HepG2 (cell line): Measurements from ENCODE around the gene SCFD1. TPM values are rescaled to one million over a fixed set of nuclear protein-coding genes. Genes with fewer than 3 reads are reported as not detected.

ENCODE experiments used
- CCDC6 ChIP-seq: sonication (generic); formaldehyde crosslinking; IDR thresholded peaks from 2 replicates; pipeline ENCODE4 v1.8.1; 2022; ENCODE audit warnings: mild to moderate bottlenecking, missing genetic modification reagents, moderate library complexity
- FOSL1 ChIP-seq: sonication (generic); formaldehyde crosslinking; IDR thresholded peaks from 2 replicates; pipeline ENCODE4 v1.9.0; 2021; ENCODE audit warnings: missing genetic modification reagents, borderline replicate concordance
- FOXC1 ChIP-seq: sonication (generic); formaldehyde crosslinking; IDR thresholded peaks from 2 replicates; pipeline ENCODE4 v1.8.0; 2022; ENCODE audit warnings: mild to moderate bottlenecking, missing genetic modification reagents, borderline replicate concordance
- MIXL1 ChIP-seq: IDR thresholded peaks from 2 replicates; pipeline ENCODE4 v1.6.1; 2016
- NFRKB ChIP-seq: fragments of 450-650 bp; IDR thresholded peaks from 2 replicates; pipeline ENCODE4 v1.6.1; 2017
- NFYB ChIP-seq: sonication (generic); formaldehyde crosslinking; IDR thresholded peaks from 2 replicates; pipeline ENCODE4 v1.4.0; 2020; ENCODE audit warnings: missing genetic modification reagents
- PAX8 ChIP-seq: sonication (generic); formaldehyde crosslinking; IDR thresholded peaks from 2 replicates; pipeline ENCODE4 v1.8.0; 2022; ENCODE audit warnings: mild to moderate bottlenecking, missing genetic modification reagents, borderline replicate concordance
- SAP130 ChIP-seq: IDR thresholded peaks from 2 replicates; pipeline ENCODE4 v1.6.1; 2016; ENCODE audit warnings: low read depth
- SMARCC2 ChIP-seq: fragments of 450-650 bp; IDR thresholded peaks from 2 replicates; pipeline ENCODE4 v1.6.1; 2017; ENCODE audit warnings: antibody characterized with exemption, mild to moderate bottlenecking
- SMYD3 ChIP-seq: sonication (generic); formaldehyde crosslinking; IDR thresholded peaks from 2 replicates; pipeline ENCODE4 v1.8.1; 2023; ENCODE audit warnings: mild to moderate bottlenecking, missing genetic modification reagents
- ZNF232 ChIP-seq: sonication (generic); formaldehyde crosslinking; IDR thresholded peaks from 2 replicates; pipeline ENCODE4 v1.4.0; 2020; ENCODE audit warnings: missing genetic modification reagents, borderline replicate concordance
- ZNF264 ChIP-seq: sonication (generic); formaldehyde crosslinking; IDR thresholded peaks from 2 replicates; pipeline ENCODE4 v1.4.0; 2020; ENCODE audit warnings: missing genetic modification reagents
- ZNF431 ChIP-seq: sonication (generic); formaldehyde crosslinking; IDR thresholded peaks from 2 replicates; pipeline ENCODE4 v1.9.0; 2022; ENCODE audit warnings: missing genetic modification reagents, low read depth, mild to moderate bottlenecking, borderline replicate concordance
- ZNF747 ChIP-seq: sonication (generic); formaldehyde crosslinking; IDR thresholded peaks from 2 replicates; pipeline ENCODE4 v1.8.1; 2023; ENCODE audit warnings: missing genetic modification reagents, mild to moderate bottlenecking, borderline replicate concordance
- ZSCAN20 ChIP-seq: sonication (generic); formaldehyde crosslinking; IDR thresholded peaks from 2 replicates; pipeline ENCODE4 v1.4.0; 2020; ENCODE audit warnings: missing genetic modification reagents, mild to moderate bottlenecking, borderline replicate concordance
- polyA plus RNA-seq, 8 experiments: library from polyadenylated mRNA; depleted of rRNA in 3 of 8; stranded (reverse) in 7 of 8; unstranded in 1 of 8; fragments of >200 nt; fragmentation: Illumina TruSeq in 4 of 8; extraction: Trizol in 4 of 8; gene quantifications; 2 replicates each; pipeline versions ENCODE4 v1.2.1 to v1.2.3, GENCODE V29; 2011 to 2016; ENCODE audit warnings: low read depth in 4 of 8, missing spikeins in 1 of 8, mixed read lengths in 1 of 8; ENCODE audit not compliant: insufficient read depth in 1 of 8
- total RNA-seq, 5 experiments: library from RNA; depleted of rRNA; stranded (reverse); fragments of >200 nt; fragmentation: Illumina TruSeq; extraction: Trizol; gene quantifications; 2 replicates each; pipeline ENCODE4 v1.2.3, GENCODE V29; 2016; ENCODE audit warnings: low read depth in 1 of 5
- TF ChIP-seq, protein P1 (sequence below): sonication (generic); formaldehyde crosslinking; IDR thresholded peaks from 2 replicates; pipeline ENCODE4 v1.5.0; 2020; ENCODE audit warnings: mild to moderate bottlenecking, missing genetic modification reagents, borderline replicate concordance
- TF ChIP-seq, protein P2 (sequence below): sonication (generic); formaldehyde crosslinking; conservative IDR thresholded peaks from 2 replicates; pipeline ENCODE4 v1.4.0; 2020; ENCODE audit warnings: missing genetic modification reagents
- TF ChIP-seq, protein P3 (sequence below): IDR thresholded peaks from 2 replicates; pipeline ENCODE4 v1.6.1; 2018; ENCODE audit warnings: missing genetic modification reagents

SCFD1 gene
- total and polyA plus RNA-seq, 2 of the 13 experiments (the other 11 are each of a cell fraction or from before 2014, with no cell fraction given): 235 to 256 TPM

DNA sequence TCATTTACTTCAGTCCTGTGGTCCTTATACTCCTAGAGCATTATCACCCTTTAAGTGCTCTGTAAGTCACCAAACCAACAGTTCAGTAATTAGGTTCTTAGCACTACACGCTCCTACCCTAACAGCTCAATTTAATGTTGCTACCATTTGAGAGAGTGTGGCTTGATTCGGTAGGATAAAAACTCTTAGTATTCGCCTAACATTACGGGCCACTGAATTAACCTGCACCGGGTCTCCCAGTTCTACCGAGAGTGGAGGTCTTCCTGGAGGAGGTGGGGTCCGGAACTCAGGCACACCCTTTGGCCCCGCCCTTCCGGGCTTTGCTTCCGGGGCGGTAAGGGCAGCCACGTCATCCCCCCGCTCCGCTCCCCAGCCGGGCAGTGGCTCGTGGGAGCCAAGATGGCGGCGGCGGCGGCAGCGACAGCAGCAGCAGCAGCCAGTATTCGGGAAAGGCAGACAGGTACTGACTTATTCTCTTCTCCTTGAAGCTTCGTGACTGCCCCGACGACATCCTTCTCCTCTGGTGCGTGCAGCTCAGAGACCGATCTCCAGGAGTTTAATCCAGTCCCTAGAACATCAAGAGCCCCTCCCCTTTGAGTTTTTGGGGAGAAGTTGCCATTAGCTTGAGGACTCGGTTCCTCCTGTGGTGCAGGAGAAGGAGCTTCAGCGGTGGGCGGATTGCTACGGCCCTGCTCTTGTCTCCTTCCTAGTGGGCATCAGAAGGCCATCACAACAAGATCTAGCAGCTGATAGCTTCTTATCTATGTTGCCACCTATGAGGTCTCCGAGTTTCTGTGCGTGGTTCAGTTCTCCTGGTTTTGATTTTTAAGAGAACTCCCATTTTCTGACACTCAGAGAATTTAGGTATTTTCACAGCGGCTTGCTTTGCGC, at the start of gene SCFD1 (continued):
- TF ChIP-seq, protein P1, sequence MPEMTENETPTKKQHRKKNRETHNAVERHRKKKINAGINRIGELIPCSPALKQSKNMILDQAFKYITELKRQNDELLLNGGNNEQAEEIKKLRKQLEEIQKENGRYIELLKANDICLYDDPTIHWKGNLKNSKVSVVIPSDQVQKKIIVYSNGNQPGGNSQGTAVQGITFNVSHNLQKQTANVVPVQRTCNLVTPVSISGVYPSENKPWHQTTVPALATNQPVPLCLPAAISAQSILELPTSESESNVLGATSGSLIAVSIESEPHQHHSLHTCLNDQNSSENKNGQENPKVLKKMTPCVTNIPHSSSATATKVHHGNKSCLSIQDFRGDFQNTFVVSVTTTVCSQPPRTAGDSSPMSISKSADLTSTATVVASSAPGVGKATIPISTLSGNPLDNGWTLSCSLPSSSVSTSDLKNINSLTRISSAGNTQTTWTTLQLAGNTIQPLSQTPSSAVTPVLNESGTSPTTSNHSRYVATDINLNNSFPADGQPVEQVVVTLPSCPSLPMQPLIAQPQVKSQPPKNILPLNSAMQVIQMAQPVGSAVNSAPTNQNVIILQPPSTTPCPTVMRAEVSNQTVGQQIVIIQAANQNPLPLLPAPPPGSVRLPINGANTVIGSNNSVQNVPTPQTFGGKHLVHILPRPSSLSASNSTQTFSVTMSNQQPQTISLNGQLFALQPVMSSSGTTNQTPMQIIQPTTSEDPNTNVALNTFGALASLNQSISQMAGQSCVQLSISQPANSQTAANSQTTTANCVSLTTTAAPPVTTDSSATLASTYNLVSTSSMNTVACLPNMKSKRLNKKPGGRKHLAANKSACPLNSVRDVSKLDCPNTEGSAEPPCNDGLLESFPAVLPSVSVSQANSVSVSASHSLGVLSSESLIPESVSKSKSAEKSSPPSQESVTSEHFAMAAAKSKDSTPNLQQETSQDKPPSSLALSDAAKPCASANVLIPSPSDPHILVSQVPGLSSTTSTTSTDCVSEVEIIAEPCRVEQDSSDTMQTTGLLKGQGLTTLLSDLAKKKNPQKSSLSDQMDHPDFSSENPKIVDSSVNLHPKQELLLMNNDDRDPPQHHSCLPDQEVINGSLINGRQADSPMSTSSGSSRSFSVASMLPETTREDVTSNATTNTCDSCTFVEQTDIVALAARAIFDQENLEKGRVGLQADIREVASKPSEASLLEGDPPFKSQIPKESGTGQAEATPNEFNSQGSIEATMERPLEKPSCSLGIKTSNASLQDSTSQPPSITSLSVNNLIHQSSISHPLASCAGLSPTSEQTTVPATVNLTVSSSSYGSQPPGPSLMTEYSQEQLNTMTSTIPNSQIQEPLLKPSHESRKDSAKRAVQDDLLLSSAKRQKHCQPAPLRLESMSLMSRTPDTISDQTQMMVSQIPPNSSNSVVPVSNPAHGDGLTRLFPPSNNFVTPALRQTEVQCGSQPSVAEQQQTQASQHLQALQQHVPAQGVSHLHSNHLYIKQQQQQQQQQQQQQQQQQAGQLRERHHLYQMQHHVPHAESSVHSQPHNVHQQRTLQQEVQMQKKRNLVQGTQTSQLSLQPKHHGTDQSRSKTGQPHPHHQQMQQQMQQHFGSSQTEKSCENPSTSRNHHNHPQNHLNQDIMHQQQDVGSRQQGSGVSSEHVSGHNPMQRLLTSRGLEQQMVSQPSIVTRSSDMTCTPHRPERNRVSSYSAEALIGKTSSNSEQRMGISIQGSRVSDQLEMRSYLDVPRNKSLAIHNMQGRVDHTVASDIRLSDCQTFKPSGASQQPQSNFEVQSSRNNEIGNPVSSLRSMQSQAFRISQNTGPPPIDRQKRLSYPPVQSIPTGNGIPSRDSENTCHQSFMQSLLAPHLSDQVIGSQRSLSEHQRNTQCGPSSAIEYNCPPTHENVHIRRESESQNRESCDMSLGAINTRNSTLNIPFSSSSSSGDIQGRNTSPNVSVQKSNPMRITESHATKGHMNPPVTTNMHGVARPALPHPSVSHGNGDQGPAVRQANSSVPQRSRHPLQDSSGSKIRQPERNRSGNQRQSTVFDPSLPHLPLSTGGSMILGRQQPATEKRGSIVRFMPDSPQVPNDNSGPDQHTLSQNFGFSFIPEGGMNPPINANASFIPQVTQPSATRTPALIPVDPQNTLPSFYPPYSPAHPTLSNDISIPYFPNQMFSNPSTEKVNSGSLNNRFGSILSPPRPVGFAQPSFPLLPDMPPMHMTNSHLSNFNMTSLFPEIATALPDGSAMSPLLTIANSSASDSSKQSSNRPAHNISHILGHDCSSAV (CRISPR knock-in tag): peak; percentile 95; the same call in 1 of the 2 replicates
- TF ChIP-seq NFYB (CRISPR knock-in tag) (peak; percentile 72), NFRKB (peak; percentile 96), CCDC6 (CRISPR knock-in tag) (peak; percentile 94; the same call in 1 of the 2 replicates), FOSL1 (CRISPR knock-in tag) (peak; percentile 61; the same call in 1 of the 2 replicates), SAP130 (CRISPR knock-in tag) (peak; percentile 99), ZNF264 (CRISPR knock-in tag) (peak; percentile 62; the same call in 1 of the 2 replicates), ZSCAN20 (peak; percentile 76; the same call in 1 of the 2 replicates), FOXC1 (CRISPR knock-in tag) (peak; percentile 99), ZNF747 (CRISPR knock-in tag) (peak; percentile 95), ZNF232 (CRISPR knock-in tag) (peak; percentile 94), SMYD3 (CRISPR knock-in tag) (peak; percentile 99), ZNF431 (CRISPR knock-in tag) (peak; percentile 96; the same call in 1 of the 2 replicates), MIXL1 (peak; percentile 95; the same call in 1 of the 2 replicates), PAX8 (peak; percentile 99; the same call in 1 of the 2 replicates), SMARCC2 (peak; percentile 62; the same call in 1 of the 2 replicates)
- TF ChIP-seq, protein P2, sequence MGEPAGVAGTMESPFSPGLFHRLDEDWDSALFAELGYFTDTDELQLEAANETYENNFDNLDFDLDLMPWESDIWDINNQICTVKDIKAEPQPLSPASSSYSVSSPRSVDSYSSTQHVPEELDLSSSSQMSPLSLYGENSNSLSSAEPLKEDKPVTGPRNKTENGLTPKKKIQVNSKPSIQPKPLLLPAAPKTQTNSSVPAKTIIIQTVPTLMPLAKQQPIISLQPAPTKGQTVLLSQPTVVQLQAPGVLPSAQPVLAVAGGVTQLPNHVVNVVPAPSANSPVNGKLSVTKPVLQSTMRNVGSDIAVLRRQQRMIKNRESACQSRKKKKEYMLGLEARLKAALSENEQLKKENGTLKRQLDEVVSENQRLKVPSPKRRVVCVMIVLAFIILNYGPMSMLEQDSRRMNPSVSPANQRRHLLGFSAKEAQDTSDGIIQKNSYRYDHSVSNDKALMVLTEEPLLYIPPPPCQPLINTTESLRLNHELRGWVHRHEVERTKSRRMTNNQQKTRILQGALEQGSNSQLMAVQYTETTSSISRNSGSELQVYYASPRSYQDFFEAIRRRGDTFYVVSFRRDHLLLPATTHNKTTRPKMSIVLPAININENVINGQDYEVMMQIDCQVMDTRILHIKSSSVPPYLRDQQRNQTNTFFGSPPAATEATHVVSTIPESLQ (CRISPR knock-in tag): peak; percentile 97
- TF ChIP-seq, protein P3, sequence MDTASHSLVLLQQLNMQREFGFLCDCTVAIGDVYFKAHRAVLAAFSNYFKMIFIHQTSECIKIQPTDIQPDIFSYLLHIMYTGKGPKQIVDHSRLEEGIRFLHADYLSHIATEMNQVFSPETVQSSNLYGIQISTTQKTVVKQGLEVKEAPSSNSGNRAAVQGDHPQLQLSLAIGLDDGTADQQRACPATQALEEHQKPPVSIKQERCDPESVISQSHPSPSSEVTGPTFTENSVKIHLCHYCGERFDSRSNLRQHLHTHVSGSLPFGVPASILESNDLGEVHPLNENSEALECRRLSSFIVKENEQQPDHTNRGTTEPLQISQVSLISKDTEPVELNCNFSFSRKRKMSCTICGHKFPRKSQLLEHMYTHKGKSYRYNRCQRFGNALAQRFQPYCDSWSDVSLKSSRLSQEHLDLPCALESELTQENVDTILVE (CRISPR knock-in tag): peak; percentile 98
